Dendritic cell treated with granulocyte-macrophage colony-stimulating factor and Interleukin-4, amounts not matched to agents 40 ng/mL and 50 ng/mL, for 4 days (primary cell): ENCODE measurements around the gene SIDT2.
A peak's percentile ranks its signal among the peaks of the same experiment; 100 is the strongest.
"Not testable (repeated sequence)": the region's sequence is repeated elsewhere in the genome, so short reads cannot be mapped to it uniquely, and the experiment has no call there.

Source experiments
- H3K27ac Mint-ChIP-seq: one replicate; pipeline ENCODE4 v1.8.0; 2022; ENCODE audit warnings: mild to moderate bottlenecking, mixed read lengths
- H3K27me3 Mint-ChIP-seq: one replicate; pipeline ENCODE4 v1.8.0; 2022; ENCODE audit warnings: mild to moderate bottlenecking, mixed read lengths
- H3K36me3 Mint-ChIP-seq: one replicate; pipeline ENCODE4 v1.8.0; 2022; ENCODE audit warnings: low read depth, mixed read lengths
- H3K4me1 Mint-ChIP-seq: one replicate; pipeline ENCODE4 v1.8.0; 2022; ENCODE audit warnings: low read depth, mixed read lengths
- H3K4me3 Mint-ChIP-seq: one replicate; pipeline ENCODE4 v1.8.0; 2022; ENCODE audit warnings: mild to moderate bottlenecking, moderate library complexity, mixed read lengths
- H3K9me3 Mint-ChIP-seq: one replicate; pipeline ENCODE4 v1.8.0; 2022; ENCODE audit warnings: mixed read lengths
- intact Hi-C: fragments of 100-400 bp; cut with micrococcal nuclease; formaldehyde crosslinking; loops from one replicate; pipeline ENCODE4 v1.15.0; 2022

The SIDT2 gene

DNA sequence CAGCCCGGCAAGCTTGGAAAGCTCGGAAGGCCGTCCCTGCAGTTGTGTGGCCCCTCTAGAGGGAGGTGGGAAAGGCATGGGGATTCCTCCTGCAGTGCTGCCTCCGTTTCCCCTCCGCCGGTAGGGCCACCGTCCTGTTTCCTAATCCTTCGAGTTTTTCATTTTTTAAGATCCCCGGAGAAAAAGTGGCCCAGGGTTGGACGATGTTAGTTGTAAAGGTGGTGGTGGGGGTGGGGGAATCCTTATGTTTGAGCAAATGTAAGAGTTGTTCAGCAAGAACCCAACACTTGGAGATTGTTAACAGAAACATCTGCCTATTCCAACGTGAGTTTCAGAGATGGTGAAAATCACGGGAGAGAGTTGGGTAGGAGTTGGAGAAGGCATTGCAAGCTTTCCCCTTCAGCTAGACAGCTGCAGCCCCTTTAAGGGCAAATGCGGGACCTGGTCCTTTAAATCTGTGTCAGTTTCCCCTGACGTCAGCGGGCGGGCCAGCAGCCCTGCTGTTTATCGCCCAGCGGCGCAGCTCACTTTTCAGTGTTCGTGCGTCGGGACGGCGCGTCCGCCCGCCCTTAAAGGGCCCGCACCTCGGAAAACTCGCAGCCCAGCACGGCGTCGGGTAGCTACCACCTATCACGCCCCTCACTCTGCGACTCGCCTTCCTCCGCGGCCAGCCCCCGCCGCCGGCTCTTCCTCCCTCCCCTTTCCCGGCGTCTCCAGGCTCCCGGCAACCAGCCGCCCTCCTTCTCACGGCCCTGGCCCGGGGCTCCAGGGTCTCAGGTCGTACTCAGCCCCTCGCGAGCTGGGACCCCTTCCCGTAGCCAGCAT lies at the start of gene SIDT2:
Gene SIDT2 (plus strand): TSS at position 534 of the 825 bp plus-strand sequence. CDS start 521 bp downstream, outside the sequence.
- Mint-ChIP-seq H3K36me3 (peaks cover 41% of the 10 kb centered on the region), H3K27me3 (no peaks in the 10 kb centered on the region), H3K4me3 (peak within 1 kb of the TSS; percentile 96), H3K9me3 (no peaks in the 10 kb centered on the region), H3K4me1 (peaks cover 46% of the 10 kb centered on the region), H3K27ac (peak within 1 kb of the TSS; percentile 94)
- intact Hi-C loops, result no loop called here

DNA sequence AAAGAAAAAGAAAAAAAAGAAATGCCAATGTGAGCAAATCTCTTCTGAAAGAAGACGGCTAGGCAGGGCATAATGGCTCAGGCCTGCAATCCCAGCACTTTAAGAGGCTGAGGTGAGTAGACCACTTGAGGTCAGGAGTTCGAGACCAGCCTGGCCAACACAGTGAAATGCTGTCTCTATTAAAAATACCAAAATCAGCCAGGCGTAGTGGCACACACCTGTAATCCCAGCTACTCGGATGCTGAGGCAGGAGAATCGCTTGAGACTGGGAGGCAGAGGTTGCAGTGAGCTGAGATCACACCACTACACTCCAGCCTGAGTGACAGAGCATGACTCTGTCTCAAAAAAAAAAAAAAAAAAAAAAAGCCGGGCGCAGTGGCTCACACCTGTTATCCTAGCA lies 48.1 kb upstream of the SIDT2 start:
- H3K36me3 Mint-ChIP-seq, H3K4me1 Mint-ChIP-seq: not testable (repeated sequence)
- intact Hi-C loops, result loop anchor here (5.0 kb wide), 1 partner anchor 77 kb away; no protein-coding TSS in a partner anchor

GRCh38 chr11:117130879-117131278 lies 47.7 kb upstream of the SIDT2 start:
- Mint-ChIP-seq H3K27ac (no peak overlapping the region), H3K36me3 (no peaks in the 10 kb centered on the region), H3K4me3 (no peak overlapping the region), H3K9me3 (no peaks in the 10 kb centered on the region), H3K27me3 (peaks cover 7% of the 10 kb centered on the region), H3K4me1 (no peaks in the 10 kb centered on the region)
- intact Hi-C loops, result loop anchor here (5.0 kb wide), 1 partner anchor 76 kb away; no protein-coding TSS in a partner anchor

More for the DNA sequence above, 48.1 kb upstream of the SIDT2 start:
- H3K9me3 Mint-ChIP-seq, H3K27ac Mint-ChIP-seq, H3K27me3 Mint-ChIP-seq, H3K4me3 Mint-ChIP-seq: not testable (repeated sequence)

- peaks cover 7% of the 10 kb centered on the region for H3K4me1 Mint-ChIP-seq
- peaks cover 8% of the 10 kb centered on the region for H3K27me3 Mint-ChIP-seq
- H3K27ac Mint-ChIP-seq, result no peak overlapping the region
- no peak overlapping the region for H3K4me3 Mint-ChIP-seq
- intact Hi-C loops, result loop anchor here (5.0 kb wide), 1 partner anchor 73 kb away; no protein-coding TSS in a partner anchor
- no peaks in the 10 kb centered on the region for H3K9me3 Mint-ChIP-seq
- H3K36me3 Mint-ChIP-seq, result no peaks in the 10 kb centered on the region
These were observed 44.1 kb upstream of the SIDT2 start for GRCh38 chr11:117134431-117134830.

GRCh38 chr11:117134979-117135378 lies 43.6 kb upstream of the SIDT2 start:
- H3K36me3 Mint-ChIP-seq, H3K4me3 Mint-ChIP-seq, H3K9me3 Mint-ChIP-seq, H3K4me1 Mint-ChIP-seq, H3K27ac Mint-ChIP-seq: not testable (repeated sequence)
- intact Hi-C loops, result loop anchor here (5.0 kb wide), 1 partner anchor 72 kb away; no protein-coding TSS in a partner anchor
- peaks cover 10% of the 10 kb centered on the region for H3K27me3 Mint-ChIP-seq

DNA sequence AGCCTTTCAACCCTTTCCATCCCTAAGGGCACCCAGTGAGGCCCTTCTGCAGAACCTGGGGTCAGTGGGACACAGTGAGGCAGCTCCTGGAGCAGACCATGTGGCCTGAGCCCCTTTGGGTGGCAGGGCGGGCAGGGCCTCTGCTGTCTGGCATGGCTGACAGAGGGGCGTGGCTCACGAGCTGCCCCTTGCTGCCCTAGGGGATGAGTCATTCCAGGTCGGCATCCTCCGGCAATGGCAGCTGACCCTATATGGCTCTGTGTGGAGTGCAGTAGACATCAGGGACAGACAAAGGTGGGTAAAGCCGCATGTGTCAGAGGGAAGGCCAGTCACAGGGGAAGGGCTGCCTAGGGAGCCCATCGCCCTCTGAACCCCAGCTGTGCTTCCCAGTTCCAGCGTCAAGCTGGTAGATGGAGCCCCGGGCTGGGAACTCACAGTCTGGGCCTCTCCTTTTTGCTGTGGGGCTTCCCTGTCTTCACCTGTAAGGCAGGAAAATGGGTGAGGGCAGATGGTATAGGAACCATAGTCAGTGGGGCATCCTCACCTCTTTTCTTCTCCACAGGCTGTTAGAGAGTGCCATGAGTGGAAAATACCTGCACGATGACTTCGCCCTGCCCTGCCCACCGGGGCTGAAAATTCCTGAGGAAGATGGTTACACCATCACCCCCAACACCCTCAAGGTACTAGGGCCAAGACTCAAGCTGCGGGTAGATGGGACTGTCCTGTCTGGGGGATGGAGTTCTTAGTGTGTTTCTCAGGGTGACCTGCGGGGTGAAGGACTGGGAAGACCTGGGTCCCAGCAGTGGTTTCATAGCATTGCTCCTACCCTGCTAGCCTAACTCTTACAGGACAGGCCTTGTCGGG lies 41.1 kb upstream of the SIDT2 start:
- Mint-ChIP-seq H3K27me3 (peaks cover 13% of the 10 kb centered on the region), H3K4me1 (peaks cover 15% of the 10 kb centered on the region)
- H3K27ac Mint-ChIP-seq, H3K4me3 Mint-ChIP-seq, intact Hi-C loops, H3K36me3 Mint-ChIP-seq, H3K9me3 Mint-ChIP-seq: not testable (repeated sequence)

DNA sequence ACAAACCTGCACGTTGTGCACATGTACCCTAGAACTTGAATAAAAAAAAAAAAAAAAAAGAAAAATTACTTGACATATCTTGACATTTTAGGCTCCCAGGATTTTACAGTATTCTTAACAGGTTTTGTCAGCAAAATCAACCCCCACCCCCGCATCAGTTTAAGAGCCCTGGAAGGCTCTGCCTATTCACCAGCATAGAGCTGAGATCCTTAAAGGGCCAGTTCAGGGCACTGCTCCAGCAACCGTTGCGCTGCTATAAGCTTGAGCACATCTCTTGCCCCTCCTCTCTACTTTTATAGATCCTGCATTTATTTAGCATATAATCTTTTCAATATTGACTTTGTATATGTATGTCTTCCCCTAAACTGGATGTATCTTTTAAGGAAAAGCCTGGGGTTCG lies 35.2 kb upstream of the SIDT2 start:
- H3K27ac Mint-ChIP-seq, result peak overlapping the region; percentile 100
- H3K4me3 Mint-ChIP-seq, result peak overlapping the region; percentile 99
- intact Hi-C loops, result no loop called here

GRCh38 chr11:117143871-117144476 lies 34.6 kb upstream of the SIDT2 start, which contains the start of gene PAFAH1B2:
Gene PAFAH1B2 (plus strand): TSS chr11:117144287. CDS start chr11:117152448, 8,161 bp downstream.
- Mint-ChIP-seq H3K4me3 (peak within 1 kb of the TSS; percentile 99), H3K27me3 (peaks cover 8% of the 10 kb centered on the region), H3K36me3 (peaks cover 49% of the 10 kb centered on the region), H3K27ac (peak within 1 kb of the TSS; percentile 100), H3K4me1 (peaks cover 60% of the 10 kb centered on the region), H3K9me3 (no peaks in the 10 kb centered on the region)
- intact Hi-C loops, result no loop called here

More for the DNA sequence above, 35.2 kb upstream of the SIDT2 start:
- H3K9me3 Mint-ChIP-seq, result no peaks in the 10 kb centered on the region
- peaks cover 8% of the 10 kb centered on the region for H3K27me3 Mint-ChIP-seq
- H3K4me1 Mint-ChIP-seq, result peaks cover 63% of the 10 kb centered on the region
- H3K36me3 Mint-ChIP-seq, result peaks cover 48% of the 10 kb centered on the region

DNA sequence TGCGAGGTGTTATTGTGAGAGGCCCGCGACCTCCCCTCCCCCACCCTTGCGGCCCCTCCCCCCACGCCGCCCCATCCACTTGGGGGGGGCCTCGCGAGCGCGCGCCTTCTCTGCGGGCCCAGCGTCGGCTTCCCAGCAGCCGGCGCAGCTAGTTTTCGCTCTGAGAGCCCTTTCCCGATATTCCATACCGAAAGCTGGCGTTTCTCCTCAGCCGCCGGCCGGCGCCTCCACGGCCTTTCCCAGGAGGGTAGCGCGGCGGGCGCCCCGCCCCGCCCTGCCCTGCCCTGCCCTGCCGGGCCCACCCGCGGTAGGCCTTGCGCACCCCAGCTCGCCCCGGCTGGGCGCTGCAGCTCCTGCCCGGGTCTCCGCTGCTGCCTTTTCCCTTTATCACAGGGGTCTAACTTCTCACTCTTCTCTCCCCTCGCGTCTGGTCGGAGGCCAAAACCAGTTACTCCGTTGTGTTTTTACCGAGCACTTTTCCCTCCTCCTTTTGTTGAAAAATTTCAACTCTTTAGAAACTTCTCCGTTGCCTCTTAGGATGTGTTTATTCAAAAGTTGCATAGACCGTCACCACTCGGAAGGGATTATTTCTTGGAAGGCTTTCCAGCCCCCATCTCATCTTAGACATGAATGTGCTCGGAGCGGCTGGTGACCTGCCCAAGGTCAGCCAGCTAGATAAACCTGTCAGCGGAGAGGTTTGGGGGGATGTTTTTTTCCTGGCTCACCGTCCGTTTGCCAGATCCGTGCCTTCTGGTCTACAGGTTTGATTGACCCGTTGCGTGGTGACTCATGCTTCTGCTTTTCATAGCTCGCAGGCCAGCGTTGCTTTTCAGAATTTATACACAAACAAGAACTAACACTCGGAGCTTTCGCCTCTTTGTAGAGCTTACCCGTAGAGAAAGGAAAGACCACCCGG lies 33.8 kb upstream of the SIDT2 start:
- peak overlapping the region; percentile 99 for H3K4me3 Mint-ChIP-seq
- peaks cover 49% of the 10 kb centered on the region for H3K36me3 Mint-ChIP-seq
- peak overlapping the region; percentile 100 for H3K27ac Mint-ChIP-seq
- H3K27me3 Mint-ChIP-seq, result peaks cover 4% of the 10 kb centered on the region
- peaks cover 58% of the 10 kb centered on the region for H3K4me1 Mint-ChIP-seq
- H3K9me3 Mint-ChIP-seq, result no peaks in the 10 kb centered on the region
- intact Hi-C loops, result loop anchor here (5.0 kb wide), 1 partner anchor 38 kb away; no protein-coding TSS in a partner anchor

- peak overlapping the region; percentile 100 for H3K27ac Mint-ChIP-seq
- H3K4me1 Mint-ChIP-seq, result peaks cover 64% of the 10 kb centered on the region
- intact Hi-C loops, result loop anchor here (5.0 kb wide), 1 partner anchor 37 kb away; no protein-coding TSS in a partner anchor
These were observed 33.2 kb upstream of the SIDT2 start for GRCh38 chr11:117145393-117145761.

GRCh38 chr11:117146521-117146920 lies 32.0 kb upstream of the SIDT2 start:
- intact Hi-C loops, result loop anchor here (5.0 kb wide), 1 partner anchor 36 kb away; no protein-coding TSS in a partner anchor
- Mint-ChIP-seq H3K4me1 (peaks cover 63% of the 10 kb centered on the region), H3K27me3 (no peaks in the 10 kb centered on the region), H3K4me3 (peak overlapping the region; percentile 99), H3K9me3 (no peaks in the 10 kb centered on the region), H3K36me3 (peaks cover 60% of the 10 kb centered on the region), H3K27ac (peak overlapping the region; percentile 100)

More at GRCh38 chr11:117145393-117145761, 33.2 kb upstream of the SIDT2 start:
- Mint-ChIP-seq H3K36me3 (peaks cover 55% of the 10 kb centered on the region), H3K27me3 (no peaks in the 10 kb centered on the region), H3K4me3 (peak overlapping the region; percentile 99), H3K9me3 (no peaks in the 10 kb centered on the region)

DNA sequence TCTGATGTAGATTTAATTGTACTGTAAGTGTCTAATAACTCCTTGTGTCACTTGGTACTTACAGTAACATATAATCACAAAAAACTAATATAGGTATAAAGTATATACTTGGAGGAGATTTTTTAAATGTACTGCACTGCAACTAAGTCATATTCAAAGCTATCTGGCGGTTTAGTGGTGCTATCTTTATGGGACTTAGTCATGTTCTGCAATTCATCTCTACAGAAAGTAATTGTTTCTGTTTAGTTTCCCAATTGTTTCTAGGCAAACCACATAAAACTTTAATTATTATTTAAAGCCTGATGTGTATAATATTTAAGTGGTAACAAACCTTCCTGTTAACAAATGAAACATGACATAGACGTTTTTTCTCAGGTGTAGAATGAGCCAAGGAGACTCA lies 26.5 kb upstream of the SIDT2 start:
- H3K27me3 Mint-ChIP-seq, result no peaks in the 10 kb centered on the region
- H3K4me1 Mint-ChIP-seq, result peaks cover 26% of the 10 kb centered on the region
- peaks cover 72% of the 10 kb centered on the region for H3K36me3 Mint-ChIP-seq
- intact Hi-C loops, result no loop called here
- no peak overlapping the region for H3K27ac Mint-ChIP-seq
- no peak overlapping the region for H3K4me3 Mint-ChIP-seq
- H3K9me3 Mint-ChIP-seq, result no peaks in the 10 kb centered on the region
